Cardiac fibroblast (primary cell): ENCODE results near the gene EEF2K.

Experiments used
- DNase-seq, 2 donors: peaks; one replicate each; pipeline versions ENCODE4 v3.0.0 to v3.0.0-alpha.2; 2010; ENCODE audit warnings: low read depth in 2 of 2
- H3K4me3 ChIP-seq, 2 donors: replicated peaks in 1 of 2; 1 replicate in 1 of 2; 2 replicates in 1 of 2; pipeline ENCODE4 v1.5.1; 2011; ENCODE audit warnings: low read depth in 2 of 2, low read length in 2 of 2, mild to moderate bottlenecking in 2 of 2, moderate library complexity in 1 of 2
- CTCF ChIP-seq: IDR thresholded peaks from one replicate; pipeline ENCODE4 v1.5.1; 2011; ENCODE audit warnings: low read depth, mild to moderate bottlenecking, low read length, inconsistent platforms

Gene EEF2K

GRCh38 chr16:22274916-22275315, 68.8 kb downstream of the EEF2K start:
- no peak for TF ChIP-seq CTCF
- DNase-seq: no peak
- no peak overlapping the region for H3K4me3 ChIP-seq

DNA sequence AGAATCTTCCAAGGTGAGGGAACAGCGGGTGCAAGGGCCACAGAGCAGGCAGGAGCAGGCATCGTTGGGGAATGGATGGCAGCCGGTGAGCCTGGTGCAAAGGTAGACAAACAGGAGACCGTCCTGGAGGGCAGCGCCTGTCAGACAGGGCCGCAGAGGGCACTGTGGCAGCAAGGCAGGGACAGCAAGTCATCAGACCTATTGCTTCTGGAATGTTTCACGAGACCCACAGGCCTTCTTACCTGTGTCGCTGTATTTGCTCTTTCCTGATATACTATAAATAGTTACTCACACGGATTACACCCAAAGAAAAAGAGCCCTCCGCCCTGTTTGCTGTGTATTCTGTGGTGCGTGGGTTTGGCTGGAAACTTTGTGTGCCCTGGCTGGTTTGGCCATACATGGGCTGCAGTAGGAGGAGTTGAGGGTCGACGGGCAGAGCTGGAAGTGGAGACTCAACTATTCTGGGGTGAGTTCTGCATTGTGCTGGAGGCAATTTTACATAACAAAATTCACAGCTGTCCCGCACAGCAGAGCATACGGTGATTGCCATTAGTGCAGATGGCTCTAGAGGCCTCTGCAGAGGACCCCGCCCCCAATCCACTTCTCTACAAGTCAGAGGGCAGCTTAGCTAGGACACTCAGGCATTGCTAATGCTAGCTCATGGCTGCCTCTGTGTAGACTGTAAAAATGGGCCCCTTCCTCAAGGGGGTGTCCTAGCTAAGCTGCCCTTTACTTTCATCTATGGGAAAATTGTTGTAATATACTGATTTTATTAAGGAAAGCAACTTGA, 72.6 kb downstream of the EEF2K start:
- DNase-seq: no peak
- no peak for TF ChIP-seq CTCF
- no peak overlapping the region for H3K4me3 ChIP-seq

- DNase-seq: no peak
- no peak for TF ChIP-seq CTCF
- no peak overlapping the region for H3K4me3 ChIP-seq
These were observed 76.3 kb downstream of the EEF2K start for GRCh38 chr16:22282254-22282892.

GRCh38 chr16:22284637-22285036, 78.6 kb downstream of the EEF2K start:
- no peak overlapping the region for H3K4me3 ChIP-seq
- peak in 1 of 2 donors; percentile 65 for DNase-seq
- no peak for TF ChIP-seq CTCF

GRCh38 chr16:22285080-22285479, 79.0 kb downstream of the EEF2K start:
- TF ChIP-seq CTCF: no peak
- no peak overlapping the region for H3K4me3 ChIP-seq
- DNase-seq: no peak

DNA sequence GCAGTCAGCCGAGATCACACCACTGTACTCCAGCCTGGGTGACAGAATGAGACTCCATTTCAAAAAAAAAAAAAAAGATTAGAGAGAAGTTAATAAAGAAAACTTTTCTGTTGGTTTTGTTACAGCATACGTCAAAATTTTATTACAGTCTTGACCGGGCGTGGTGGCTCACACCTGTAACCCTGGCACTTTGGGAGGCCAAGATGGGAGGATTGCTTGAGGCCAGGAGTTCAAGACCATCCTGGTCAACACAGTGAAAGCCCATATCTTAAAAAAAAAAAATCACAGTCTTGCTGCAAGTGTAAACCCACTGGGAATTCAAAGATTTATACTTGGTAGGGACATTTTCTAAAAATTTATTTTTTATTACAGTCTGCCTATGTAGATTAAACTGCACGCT, 84.9 kb downstream of the EEF2K start:
- TF ChIP-seq CTCF: no peak
- no peak for DNase-seq
- H3K4me3 ChIP-seq: no peak overlapping the region
